ENCODE data around the gene FBXL17. TPM values are rescaled to one million over a fixed set of nuclear protein-coding genes. Genes with fewer than 3 reads are reported as not detected.
"Not testable (repeated sequence)": the region's sequence is repeated elsewhere in the genome, so short reads cannot be mapped to it uniquely, and the experiment has no call there.

The FBXL17 gene
- total RNA-seq, 1 donor from 2014 or later, result 29.1 TPM

GRCh38 chr5:108168915-108169314, 213.0 kb downstream of the FBXL17 start:
- DNase-seq (ENCODE audit: low read depth), result no peak

- no peak for DNase-seq (ENCODE audit: low read depth)
Measured at GRCh38 chr5:108167174-108167573, 214.7 kb downstream of the FBXL17 start.

GRCh38 chr5:108164574-108164973, 217.3 kb downstream of the FBXL17 start:
- no peak for DNase-seq (ENCODE audit: low read depth)

GRCh38 chr5:108152854-108153253, 229.0 kb downstream of the FBXL17 start:
- DNase-seq (ENCODE audit: low read depth), result not testable (repeated sequence)

- DNase-seq (ENCODE audit: low read depth), result no peak
Measured at GRCh38 chr5:108149369-108149768, 232.5 kb downstream of the FBXL17 start.

- peak; percentile 26 for DNase-seq (ENCODE audit: low read depth)
Measured at GRCh38 chr5:108148715-108149139, 233.2 kb downstream of the FBXL17 start.

- DNase-seq (ENCODE audit: low read depth), result no peak
Measured at GRCh38 chr5:108146222-108146621, 235.7 kb downstream of the FBXL17 start.

GRCh38 chr5:108145351-108145750, 236.5 kb downstream of the FBXL17 start:
- no peak for DNase-seq (ENCODE audit: low read depth)

- no peak for DNase-seq (ENCODE audit: low read depth)
Measured at GRCh38 chr5:108144332-108144731, 237.6 kb downstream of the FBXL17 start.

GRCh38 chr5:108143581-108143980, 238.3 kb downstream of the FBXL17 start:
- peak; percentile 16 for DNase-seq (ENCODE audit: low read depth)

- DNase-seq (ENCODE audit: low read depth), result no peak
Measured at GRCh38 chr5:108141676-108142075, 240.2 kb downstream of the FBXL17 start.

GRCh38 chr5:108136493-108136892, 245.4 kb downstream of the FBXL17 start:
- DNase-seq (ENCODE audit: low read depth), result no peak

- no peak for DNase-seq (ENCODE audit: low read depth)
Measured at GRCh38 chr5:108129129-108129528, 252.8 kb downstream of the FBXL17 start.

- no peak for DNase-seq (ENCODE audit: low read depth)
Measured at GRCh38 chr5:108125771-108126511, 256.0 kb downstream of the FBXL17 start.

- no peak for DNase-seq (ENCODE audit: low read depth)
Measured at GRCh38 chr5:108124596-108124995, 257.3 kb downstream of the FBXL17 start.

- DNase-seq (ENCODE audit: low read depth), result no peak
Measured at GRCh38 chr5:108122702-108123101, 259.2 kb downstream of the FBXL17 start.

GRCh38 chr5:108118813-108119514, 262.9 kb downstream of the FBXL17 start:
- no peak for DNase-seq (ENCODE audit: low read depth)

- no peak for DNase-seq (ENCODE audit: low read depth)
Measured at GRCh38 chr5:108115673-108116072, 266.2 kb downstream of the FBXL17 start.

GRCh38 chr5:108113950-108114349, 267.9 kb downstream of the FBXL17 start:
- no peak for DNase-seq (ENCODE audit: low read depth)

- DNase-seq (ENCODE audit: low read depth), result peak; percentile 23
Measured at GRCh38 chr5:108111736-108112135, 270.2 kb downstream of the FBXL17 start.

GRCh38 chr5:108109059-108109458, 272.8 kb downstream of the FBXL17 start:
- no peak for DNase-seq (ENCODE audit: low read depth)

- no peak for DNase-seq (ENCODE audit: low read depth)
Measured at GRCh38 chr5:108104448-108104847, 277.4 kb downstream of the FBXL17 start.

- DNase-seq (ENCODE audit: low read depth), result no peak
Measured at GRCh38 chr5:108102463-108102862, 279.4 kb downstream of the FBXL17 start.
